OCI-LY3 (cell line): ENCODE data around the gene TMEM260.
"Not testable (repeated sequence)": the region's sequence is repeated elsewhere in the genome, so short reads cannot be mapped to it uniquely, and the experiment has no call there.

ENCODE experiments used
- H2AFZ ChIP-seq: fragments of 200-600, 300-600 bp; shearing (Covaris generic); 2 replicates; pipeline ENCODE4 v1.6.0; 2014; ENCODE audit warnings: antibody characterized with exemption, low read depth, low read length
- H3K27ac ChIP-seq: fragments of 200-600, 300-600 bp; sonication (generic); 2 replicates; pipeline ENCODE4 v1.5.1; 2014; ENCODE audit warnings: mild to moderate bottlenecking, low read length, moderate library complexity, mixed read lengths
- H3K27me3 ChIP-seq: fragments of 200-600, 300-600 bp; sonication (generic); 2 replicates; pipeline ENCODE4 v1.6.1; 2014; ENCODE audit warnings: low read depth, low read length, mixed read lengths
- H3K36me3 ChIP-seq: fragments of 200-600, 300-600 bp; sonication (generic); replicated peaks from 2 replicates; pipeline ENCODE3; 2014; ENCODE audit warnings: low read depth, low read length, mixed read lengths
- H3K4me1 ChIP-seq: fragments of 300-600, 200-600 bp; sonication (generic); 2 replicates; pipeline ENCODE4 v1.6.1; 2014; ENCODE audit warnings: low read length, mixed read lengths
- H3K4me2 ChIP-seq: fragments of 200-600, 300-600 bp; sonication (generic); 2 replicates; pipeline ENCODE4 v1.6.1; 2014; ENCODE audit warnings: low read length, mixed read lengths
- H3K4me3 ChIP-seq: fragments of 300-600, 200-600 bp; sonication (generic); 2 replicates; pipeline ENCODE4 v1.5.1; 2014; ENCODE audit warnings: antibody characterized with exemption, mild to moderate bottlenecking, low read length, moderate library complexity
- H3K79me2 ChIP-seq: fragments of 300-600, 200-600 bp; shearing (Covaris generic); 2 replicates; pipeline ENCODE4 v1.6.1; 2014; ENCODE audit warnings: mild to moderate bottlenecking, low read length, mixed read lengths
- H3K9ac ChIP-seq: fragments of 300-600, 200-600 bp; shearing (Covaris generic); 2 replicates; pipeline ENCODE4 v1.6.0; 2014; ENCODE audit warnings: mild to moderate bottlenecking, low read length, moderate library complexity
- H3K9me3 ChIP-seq: fragments of 200-600, 300-600 bp; shearing (Covaris generic); 2 replicates; pipeline ENCODE4 v1.6.1; 2014; ENCODE audit warnings: low read length, mixed read lengths; ENCODE audit not compliant: insufficient read depth
- H4K20me1 ChIP-seq: fragments of 200-600, 300-600 bp; sonication (generic); 2 replicates; pipeline ENCODE4 v1.6.1; 2016; ENCODE audit warnings: low read length, mixed read lengths; ENCODE audit not compliant: insufficient read depth
- CTCF ChIP-seq: fragments of 200-600, 300-600 bp; sonication (generic); IDR thresholded peaks from 2 replicates; pipeline ENCODE4 v1.5.1; 2014; ENCODE audit warnings: antibody characterized with exemption, low read length, low read depth
- EZH2phosphoT487 ChIP-seq: fragments of 200-600 bp; shearing (Covaris generic); IDR thresholded peaks from 2 replicates; pipeline ENCODE4 v1.6.1; 2018; ENCODE audit warnings: antibody characterized with exemption, mixed run types, low read depth

TMEM260 gene

GRCh38 chr14:56664811-56665421, 85.3 kb downstream of the TMEM260 start:
- Histone ChIP-seq H3K9me3 (no peaks in the 10 kb centered on the region), H3K27ac (no peak overlapping the region), H3K4me1 (no peaks in the 10 kb centered on the region), H3K9ac (no peak overlapping the region), H3K79me2 (no peaks in the 10 kb centered on the region), H2AFZ (no peak overlapping the region), H3K27me3 (no peaks in the 10 kb centered on the region), H3K4me3 (no peak overlapping the region), H3K36me3 (no peaks in the 10 kb centered on the region), H4K20me1 (no peaks in the 10 kb centered on the region), H3K4me2 (no peak overlapping the region)
- TF ChIP-seq CTCF, result no peak
- no peak for TF ChIP-seq EZH2phosphoT487

- Histone ChIP-seq H3K27me3 (no peaks in the 10 kb centered on the region), H3K4me1 (no peaks in the 10 kb centered on the region), H4K20me1 (no peaks in the 10 kb centered on the region), H3K4me2 (no peak overlapping the region), H3K36me3 (no peaks in the 10 kb centered on the region), H3K4me3 (no peak overlapping the region), H3K79me2 (no peaks in the 10 kb centered on the region), H3K9me3 (no peaks in the 10 kb centered on the region), H3K9ac (no peak overlapping the region), H2AFZ (no peak overlapping the region), H3K27ac (no peak overlapping the region)
- TF ChIP-seq CTCF (no peak), EZH2phosphoT487 (no peak)
Measured at GRCh38 chr14:56666294-56666693, 86.7 kb downstream of the TMEM260 start.

- no peak overlapping the region for H3K27ac ChIP-seq
- H3K79me2 ChIP-seq, result no peaks in the 10 kb centered on the region
- H3K27me3 ChIP-seq, result no peaks in the 10 kb centered on the region
- no peak overlapping the region for H3K9ac ChIP-seq
- no peak overlapping the region for H2AFZ ChIP-seq
- no peaks in the 10 kb centered on the region for H4K20me1 ChIP-seq
- no peak overlapping the region for H3K4me2 ChIP-seq
- H3K4me3 ChIP-seq, result no peak overlapping the region
- H3K4me1 ChIP-seq, result no peaks in the 10 kb centered on the region
- no peak for TF ChIP-seq CTCF
- TF ChIP-seq EZH2phosphoT487, result no peak
- H3K36me3 ChIP-seq, result no peaks in the 10 kb centered on the region
- no peaks in the 10 kb centered on the region for H3K9me3 ChIP-seq
Measured at GRCh38 chr14:56666716-56667115, 87.1 kb downstream of the TMEM260 start.

GRCh38 chr14:56667290-56667689, 87.7 kb downstream of the TMEM260 start:
- not testable (repeated sequence) for H2AFZ ChIP-seq, H3K9ac ChIP-seq, H3K4me1 ChIP-seq, H3K79me2 ChIP-seq, H3K4me2 ChIP-seq, H3K27ac ChIP-seq, H4K20me1 ChIP-seq, H3K36me3 ChIP-seq, H3K9me3 ChIP-seq, H3K27me3 ChIP-seq, H3K4me3 ChIP-seq
